Stimulated activated CD8-positive, alpha-beta memory T cell treated with anti-CD3 and anti-CD28 coated beads, Interleukin-12 subunit alpha, Interleukin-12 subunit beta, amount 100 ng/mL, for 24 hours (primary cell): ENCODE results near the gene JUP.

Experiments used
- DNase-seq: peaks from one replicate; pipeline ENCODE4 v3.0.0-alpha.2; 2020; ENCODE audit errors: extremely low read depth

JUP gene

DNA sequence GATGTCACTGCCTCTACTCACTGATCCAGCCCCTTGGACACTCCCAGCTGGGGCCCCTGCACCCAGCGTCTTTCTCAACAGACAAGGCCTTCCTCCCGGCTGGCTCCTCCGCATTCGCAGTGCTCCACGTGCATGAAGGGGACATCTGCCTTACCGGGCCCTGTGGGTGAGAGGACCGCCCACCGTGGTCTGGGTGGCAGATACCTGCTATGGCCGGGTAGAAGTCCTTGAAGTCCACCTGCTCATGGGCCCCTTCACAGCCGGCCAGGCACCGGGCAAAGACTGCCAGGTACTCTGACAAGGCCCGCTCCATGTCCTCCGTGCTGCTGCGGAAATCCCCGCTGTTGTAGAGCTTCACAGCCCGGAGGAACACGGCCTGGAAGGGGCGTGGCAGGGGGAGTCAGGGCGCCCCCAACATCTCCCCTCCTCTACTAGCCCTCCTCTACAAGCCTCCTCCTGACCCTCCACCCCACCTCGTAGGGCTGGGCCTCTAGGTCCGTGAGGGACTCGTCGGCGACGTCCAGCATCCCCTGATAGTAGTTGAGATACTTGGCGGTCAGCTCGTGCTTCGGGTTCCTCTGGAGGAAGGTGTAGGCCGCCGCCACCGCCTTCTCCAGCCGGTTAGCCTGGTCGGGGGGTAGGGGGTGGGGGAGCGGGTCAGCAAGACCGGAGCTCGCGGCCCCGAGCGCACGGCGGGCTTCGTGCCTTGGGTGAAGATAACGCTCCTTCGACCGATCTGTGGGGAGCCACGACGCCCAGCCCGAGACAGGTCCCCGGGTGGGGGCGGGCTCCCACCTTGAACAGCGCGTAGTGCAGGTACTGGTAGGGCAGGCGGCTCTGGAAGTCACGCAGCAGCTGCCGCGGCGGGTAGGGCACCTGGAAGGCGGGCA is 24.4 kb upstream of the JUP start:
- DNase-seq: no peak

DNA sequence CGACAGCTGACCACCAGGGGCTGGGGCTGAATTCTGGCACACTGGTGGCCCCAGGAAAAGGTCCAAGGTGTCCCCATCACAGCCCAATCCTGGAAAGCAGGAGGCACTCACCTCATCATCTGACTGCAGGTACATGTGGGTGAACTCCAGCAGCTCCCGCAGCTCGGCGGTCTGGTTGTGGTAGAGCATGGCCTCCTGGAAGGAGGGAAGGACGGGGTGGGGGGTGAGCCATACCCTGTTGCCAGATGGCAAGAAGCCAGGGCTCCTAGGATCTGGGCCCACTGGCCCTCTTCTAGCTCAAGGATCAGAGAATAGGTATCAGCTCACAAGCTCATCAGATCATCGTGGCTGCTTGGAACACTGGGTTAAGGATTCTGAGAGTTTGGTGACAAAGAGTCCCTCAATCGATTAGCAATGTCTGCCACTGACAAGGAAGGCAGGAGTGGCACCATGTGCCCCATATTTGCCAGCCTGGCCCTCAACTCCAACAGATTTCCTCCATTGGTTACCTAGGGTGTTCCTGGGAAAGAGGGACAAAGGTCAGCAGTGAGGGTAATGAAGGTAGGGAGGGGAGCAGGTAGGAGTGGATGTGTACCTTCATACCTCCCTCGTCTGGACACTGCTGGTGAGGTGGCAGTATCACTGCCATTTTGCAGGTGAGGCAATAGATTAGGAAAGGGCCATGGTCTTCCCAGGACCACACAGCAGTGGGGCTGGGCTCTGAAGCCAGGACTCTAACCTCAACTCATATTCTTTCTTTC is 20.4 kb upstream of the JUP start:
- no peak for DNase-seq

DNA sequence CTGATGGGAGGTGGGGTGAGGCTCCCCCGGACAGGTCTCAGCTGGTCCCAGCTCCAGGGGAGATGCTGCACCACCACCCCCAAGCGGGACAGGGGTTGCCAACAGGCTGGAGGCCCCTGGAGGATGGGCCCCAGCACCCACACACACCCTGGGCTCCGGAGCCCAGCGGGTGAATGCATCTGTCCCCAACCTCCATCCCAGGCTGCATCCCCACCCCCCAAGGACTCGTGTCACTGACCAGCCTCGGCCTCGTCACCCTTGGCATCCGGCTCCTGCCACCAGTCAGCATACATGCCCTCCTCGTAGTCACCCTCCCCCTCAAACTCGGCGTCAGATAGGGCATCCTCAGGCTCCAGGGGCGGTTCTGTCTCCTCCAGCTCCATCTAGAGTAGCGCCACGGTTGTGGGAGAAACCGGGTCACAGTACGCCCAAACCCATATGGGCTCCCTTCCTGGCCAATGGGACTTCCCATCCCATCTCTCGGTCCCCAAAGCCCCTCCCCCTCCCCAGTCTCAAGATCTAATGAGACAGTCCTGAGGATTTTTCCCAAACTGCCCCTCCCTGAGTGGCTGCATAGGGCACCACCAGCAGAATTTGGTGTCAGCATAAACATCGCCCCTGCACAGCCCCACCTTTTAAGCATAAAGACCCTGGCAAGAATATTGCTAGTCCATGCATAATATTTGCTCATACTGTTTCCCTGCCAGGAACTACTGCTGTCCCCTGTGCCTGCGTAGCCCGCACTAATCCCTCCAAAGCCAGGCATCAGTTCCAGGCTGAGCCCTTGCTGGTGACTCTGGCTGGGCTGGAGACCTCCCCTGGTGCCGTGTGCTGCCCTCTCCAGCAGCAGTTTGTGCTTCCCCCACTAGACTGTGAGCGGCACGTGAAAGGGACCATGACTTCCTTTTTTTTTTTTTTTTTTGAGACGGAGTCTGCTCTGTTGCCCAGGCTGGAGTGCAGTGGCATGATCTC is 16.8 kb upstream of the JUP start:
- DNase-seq: no peak

DNA sequence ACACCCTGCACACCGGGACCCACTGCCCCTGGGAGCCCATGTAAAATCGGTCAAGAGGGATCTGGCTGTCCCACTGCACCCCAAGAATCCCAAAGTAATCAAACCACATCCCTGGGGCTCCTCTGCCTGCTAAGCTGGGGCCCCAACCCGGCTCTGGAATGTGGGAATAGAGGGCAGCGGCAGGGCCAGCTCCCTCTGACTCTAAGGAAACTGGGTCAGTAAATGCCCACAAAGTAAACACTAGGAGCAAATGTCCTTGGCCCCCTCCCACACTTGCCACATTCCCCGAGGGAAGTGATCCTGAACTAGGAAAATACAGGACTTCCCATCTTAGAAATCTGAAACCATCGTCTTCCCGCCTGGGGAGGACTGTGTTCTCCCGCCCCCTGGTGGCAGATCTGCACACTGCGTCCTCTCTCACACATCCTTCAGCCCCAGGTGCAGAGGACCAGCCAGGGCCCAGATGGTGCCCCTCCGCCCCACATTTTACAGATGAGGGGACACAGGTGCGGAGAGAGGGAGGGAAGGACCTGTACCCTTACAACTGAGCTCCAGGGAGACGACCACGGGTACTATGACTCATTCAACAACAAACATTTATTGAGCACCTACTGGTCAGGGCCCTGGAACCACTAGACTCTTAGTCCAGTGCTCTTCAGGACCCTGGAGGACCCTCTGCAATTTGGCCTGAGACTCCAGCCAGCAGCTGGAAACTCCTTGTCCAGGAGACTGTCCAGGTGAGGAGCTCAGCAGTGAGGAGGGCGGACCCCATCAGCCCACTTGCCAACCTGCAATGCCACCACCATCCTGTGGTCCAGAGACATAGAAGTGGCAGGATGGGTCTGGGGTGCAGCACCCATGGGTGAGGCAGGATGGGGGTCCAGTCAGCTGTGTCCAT is 15.1 kb upstream of the JUP start:
- no peak for DNase-seq

DNA sequence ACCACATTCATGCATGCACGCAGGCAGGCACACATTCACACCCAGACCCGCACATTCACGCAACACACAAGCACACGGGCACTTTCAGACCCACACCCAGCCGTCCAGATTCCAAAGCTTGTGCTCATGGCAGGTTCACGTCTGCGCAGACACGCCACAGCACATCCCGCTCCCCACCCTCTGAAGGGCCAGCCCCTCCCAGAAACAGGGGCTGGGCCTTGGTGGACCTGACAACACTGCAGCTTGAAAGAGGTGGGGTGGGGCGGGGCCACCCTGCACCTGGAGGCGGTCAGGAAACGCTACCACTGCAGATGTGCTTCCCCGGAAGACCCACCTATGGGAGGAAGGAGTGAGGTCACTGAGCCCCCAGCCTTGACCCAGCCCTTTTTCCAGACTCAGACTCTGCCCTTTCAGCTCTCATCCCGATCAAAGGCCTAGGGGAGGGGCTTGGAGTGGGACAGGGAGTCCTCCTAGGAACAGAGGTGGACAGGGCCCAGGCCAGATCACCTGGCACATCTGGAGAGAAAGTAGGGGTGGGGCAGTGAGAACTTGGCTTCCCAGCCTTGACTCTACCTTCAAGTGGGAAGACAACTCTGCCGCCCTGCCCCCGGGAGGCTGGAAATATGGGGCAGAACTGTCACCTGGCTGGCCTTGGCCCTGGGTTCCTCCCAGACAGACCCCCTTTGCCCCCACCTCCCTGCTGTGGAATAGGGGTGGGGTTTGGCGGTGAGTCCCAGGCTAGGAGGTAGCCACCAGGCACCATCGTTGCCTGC is 14.3 kb upstream of the JUP start:
- no peak for DNase-seq

DNA sequence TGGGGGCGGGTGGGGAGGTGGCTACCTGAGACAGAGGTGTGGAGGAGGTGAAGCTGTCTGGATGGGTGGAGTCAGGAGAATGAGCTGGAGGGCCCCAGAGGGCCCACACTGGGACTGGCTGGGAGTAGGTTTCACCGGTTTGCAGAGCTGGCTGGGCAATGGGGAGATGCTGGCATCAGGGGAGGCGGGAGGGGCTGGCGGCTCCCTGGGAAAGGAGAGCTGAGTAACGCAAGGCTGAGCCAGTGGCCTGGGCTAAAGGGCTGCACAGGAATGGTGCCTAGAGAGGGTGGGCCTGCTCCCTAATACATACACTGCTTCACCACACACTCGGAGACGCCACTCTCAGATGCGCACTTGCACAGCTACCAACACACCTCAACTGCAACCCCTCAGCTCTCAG is 12.9 kb upstream of the JUP start:
- DNase-seq: no peak

DNA sequence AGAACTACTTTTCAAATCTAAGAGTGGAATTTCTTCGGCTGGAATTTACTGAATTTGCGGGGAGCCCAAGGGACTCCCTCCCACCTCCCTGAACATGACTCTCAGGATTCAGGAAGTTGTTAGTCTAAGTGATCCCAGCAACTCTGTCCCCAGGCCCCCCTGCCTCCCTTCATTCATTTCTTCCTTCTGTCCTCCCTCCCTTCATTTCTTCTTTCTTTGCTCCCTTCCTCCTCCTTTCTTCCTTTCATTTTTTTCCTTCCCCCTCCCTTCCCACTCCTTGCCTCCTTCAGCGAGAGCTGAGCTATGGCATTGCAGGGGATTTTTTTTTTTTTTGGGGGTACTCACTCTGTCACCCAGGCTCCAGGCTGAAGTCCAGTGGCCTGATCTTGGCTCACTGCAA is 10.9 kb upstream of the JUP start:
- DNase-seq: no peak

DNA sequence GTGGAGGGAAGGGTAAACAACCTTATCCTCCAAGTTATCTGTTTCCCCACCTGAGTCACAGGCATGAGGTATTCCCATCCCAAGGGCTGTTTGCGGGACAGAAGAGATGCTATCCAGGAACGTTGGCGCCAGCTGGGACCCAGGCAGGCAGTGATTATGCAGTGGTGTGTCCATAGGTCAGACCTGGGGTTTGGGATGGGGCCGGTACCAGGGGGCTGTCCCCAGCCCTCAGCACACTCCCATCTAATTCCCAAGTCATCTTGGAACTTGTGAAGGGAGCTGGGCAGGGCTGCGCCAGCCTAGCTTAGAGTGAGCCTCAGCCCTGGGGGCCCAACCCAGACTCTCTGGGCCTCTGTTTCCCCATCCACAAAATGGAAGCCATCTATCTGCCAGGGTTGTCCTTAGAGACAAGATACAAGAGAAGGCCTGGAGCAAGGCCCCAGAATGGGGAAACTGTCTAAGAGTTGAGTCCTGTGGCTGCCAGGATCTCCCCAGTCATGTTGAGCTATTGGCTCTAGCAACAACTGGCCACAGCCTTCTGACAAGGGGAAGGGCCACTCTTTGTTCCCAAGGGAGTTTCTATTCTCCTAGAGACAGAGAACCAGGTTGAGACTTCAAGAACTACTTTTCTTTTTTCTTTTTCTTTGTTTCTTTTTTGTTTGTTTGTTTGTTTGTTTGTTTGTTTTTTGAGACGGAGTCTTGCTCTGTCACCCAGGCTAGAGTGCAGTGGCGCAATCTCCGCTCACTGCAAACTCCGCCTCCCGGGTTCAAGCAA is 9.8 kb upstream of the JUP start:
- DNase-seq: no peak

DNA sequence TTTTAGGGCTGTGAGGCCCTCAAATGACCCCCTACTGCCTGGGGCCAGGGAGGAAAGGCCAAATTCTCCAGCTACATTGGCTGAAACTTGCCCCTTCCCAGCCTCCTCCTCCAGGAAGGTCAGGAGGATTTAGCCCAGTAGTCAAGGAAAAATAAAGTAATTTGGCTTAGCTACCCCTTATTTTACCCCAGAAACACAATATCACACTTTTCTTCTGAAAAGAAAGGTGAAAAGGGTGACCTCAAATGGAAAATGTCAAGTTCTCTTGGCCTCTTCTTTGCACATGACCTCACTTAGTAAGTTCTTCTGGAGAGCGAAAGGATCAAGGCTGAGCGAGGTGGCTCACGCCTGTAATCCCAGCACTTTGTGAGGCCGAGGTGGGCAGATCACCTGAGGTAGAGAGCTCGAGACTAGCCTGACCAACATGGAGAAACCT is 8.0 kb upstream of the JUP start:
- no peak for DNase-seq

DNA sequence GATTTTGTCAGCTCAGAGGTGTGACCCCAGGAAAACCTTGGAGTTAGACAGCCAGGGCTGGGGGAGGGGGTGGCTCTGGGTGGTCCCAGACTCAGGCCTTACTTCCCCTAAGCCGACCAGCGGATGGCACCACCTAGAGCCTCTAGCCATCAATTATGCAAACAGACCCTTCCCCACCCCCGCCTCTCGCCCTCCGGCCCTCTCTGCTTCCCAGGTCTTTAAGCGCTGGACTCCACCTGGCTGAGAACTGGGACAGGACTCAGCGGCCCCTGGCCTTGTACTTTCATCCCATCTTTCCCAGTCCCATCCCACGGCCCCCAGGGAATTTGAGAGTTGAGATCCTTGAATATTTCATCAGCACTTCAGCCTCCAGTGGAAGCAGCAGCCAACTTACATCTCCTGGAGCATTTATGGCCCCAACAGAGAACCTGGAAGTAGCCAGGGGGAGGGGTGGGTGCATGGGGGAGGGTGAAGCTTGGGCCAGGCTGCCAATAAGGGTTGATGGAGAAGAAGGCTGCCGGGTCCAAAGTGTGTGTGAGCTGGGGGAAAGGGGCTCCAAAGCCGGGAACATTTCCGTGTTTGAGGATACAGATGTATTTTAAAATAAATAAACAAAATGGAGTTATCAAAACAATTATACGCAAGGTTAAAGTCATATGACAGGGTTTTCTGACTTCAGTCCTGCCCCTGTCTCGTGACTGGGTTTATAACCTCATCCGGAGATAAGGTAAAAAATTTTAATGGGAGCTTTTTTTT is 7.5 kb upstream of the JUP start:
- DNase-seq: no peak

DNA sequence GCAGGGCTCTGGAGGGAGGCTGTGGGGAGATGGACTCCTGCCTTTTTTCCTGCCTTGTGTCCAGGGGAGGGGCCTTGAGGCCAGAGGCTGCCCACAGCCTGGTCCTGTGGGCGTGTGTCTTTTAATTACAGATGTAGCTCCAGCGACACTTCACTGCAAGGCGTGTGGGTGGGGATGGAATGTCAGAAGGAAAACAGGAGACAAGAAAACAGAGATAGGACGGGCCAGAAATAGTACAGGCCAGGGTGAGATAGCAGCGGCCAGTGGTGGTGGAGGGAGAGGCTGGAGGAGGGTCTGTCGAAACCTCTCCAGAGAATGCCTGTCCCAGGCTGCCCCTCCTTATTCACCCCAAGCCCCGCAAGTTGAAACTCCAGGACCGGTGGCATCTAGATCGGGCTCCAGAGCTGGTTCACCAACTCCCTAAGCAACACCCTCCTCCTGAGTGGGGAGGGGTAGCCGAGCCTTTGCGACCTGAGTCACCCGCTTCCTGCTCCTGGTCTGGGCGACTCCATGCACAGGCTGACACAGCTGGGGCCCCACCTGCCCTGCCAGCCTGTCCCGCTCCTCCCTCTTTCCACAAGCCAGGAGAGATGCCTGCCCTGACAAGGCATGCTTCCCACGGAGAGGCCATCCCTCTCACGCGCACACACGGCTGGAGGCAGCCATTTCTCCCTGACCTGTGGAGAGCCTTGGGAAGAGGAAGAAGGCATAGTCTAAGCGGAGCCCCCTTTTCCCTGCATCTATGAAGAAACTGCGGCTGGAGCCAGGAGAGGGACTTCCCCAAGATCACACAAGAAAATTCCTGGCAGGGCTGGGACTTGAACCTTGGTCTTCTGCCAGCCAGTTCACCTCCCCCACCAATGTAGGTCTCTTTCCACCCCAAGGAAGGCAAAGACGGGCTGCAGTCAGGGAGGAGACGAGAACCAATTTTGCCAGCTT is 6.6 kb upstream of the JUP start:
- no peak for DNase-seq

DNA sequence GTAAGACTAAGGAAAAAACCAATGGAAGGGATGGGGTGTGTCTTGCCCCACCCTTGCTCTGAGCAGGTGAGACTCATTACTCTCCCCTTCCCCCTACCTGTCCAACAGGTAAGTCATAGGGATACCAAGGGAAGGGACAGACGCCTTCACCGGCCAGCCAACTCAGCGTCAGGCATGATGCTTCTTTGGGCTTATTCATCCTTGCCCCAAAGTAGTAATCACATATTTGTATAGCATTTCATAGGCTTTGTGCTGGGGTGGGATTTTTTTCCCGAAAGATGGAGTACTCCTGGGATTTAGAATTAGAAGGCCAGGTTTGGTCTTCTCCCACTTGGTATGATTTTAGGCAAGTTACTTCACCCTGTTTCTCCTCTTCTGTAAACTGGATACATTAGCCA is 509 bp upstream of the JUP start:
- DNase-seq: no peak

DNA sequence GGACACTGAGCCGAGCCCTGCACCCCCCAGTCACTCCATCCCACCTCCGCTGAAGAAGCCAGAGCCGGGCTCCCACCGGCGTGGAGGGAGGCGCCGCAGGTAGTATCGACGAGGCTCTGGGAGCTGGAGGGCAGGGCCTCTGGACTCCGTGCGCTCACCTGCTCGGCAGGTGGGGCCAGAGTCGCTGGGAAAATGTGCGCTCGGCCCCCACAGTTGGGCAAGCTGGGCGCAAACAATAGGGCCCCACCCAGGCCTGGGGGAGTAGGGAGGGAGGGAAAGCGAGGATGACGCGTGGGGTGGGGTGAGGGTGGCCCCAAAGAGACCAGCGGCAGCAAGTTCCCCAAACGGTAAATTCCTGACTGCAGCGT is 668 bp downstream of the JUP start:
- DNase-seq: no peak

DNA sequence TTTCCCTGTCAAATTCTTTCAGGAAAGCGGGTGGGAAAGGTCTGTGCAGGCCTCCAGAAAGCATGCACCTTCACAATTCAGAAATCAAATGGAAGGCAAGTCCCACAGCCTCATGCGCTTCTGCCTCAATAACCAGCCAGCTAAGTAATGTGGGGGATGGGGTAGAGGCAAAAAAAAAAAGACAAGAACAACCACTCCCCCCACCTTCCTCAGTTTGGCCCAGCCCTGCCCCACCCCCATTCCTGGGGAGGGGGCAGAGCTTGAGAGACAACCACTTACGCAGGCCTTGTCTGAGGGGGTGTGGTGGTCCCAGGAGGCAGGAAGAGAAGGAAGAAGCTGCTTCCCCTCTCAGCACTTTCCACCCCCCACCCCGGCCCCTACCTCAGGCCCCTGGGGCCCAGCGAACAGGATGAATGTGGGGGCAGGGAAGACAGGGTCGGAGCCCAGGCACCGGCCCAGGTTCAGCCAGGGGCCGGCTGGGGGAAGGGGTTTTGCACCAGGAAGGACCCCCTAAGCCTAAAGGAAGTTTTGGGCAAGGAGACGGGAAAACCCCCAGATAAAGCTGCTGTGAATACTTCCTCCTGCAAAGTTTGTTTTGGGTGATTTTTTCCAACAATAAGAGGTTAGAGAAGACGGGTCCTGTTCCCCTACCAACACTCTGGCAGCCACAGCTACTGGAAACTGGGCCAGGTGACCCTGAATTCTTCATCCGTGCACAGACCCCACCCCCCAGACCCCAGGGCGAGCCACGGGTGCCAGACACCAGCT is 1.2 kb downstream of the JUP start:
- DNase-seq: no peak

DNA sequence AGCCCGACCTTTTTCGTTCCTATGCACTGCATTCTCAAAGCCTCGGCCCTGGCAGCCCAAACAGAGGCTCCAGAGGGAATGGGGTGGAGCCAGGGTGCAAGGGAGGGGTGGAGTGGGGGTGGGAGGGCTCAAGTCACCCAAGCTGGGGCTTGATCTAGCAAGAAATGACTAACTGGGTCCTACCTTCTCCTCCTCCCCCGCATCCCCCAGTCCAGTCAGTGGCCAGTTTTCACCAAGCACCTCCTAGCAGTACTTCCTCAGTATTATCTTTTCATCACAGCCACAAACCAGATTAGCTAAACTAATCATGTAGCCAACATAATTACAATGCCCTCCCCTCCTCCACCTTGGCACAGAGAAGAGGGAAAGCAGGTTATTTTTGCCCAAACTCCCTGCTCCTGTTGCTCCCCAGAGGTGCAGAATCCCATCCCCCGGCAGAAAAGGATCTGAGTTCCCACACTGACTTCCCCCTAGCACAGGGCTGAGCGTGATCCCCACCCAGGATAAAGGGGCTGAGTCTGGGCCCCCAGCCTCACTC is 2.2 kb downstream of the JUP start:
- no peak for DNase-seq

DNA sequence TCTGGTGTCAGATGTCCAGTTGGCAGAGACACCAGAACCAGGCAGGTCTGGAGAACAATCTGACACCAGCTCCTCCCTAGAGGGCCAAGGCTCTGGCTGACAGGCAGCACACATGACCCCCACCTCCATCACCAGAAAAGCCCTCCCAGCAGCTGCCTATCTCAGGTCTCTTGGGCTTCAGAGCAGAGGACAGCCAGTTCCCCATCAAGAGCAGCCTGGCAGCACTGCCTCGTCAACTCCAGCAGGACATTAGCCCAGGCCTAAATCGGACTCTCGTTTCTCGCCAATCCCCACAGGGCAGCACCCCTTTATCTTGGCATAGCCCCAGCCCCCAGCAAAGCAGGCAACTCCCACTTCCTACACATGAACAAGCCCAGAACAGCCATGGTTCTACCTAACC is 4.4 kb downstream of the JUP start:
- DNase-seq: no peak
